OCI-LY7 (cell line): Measurements from ENCODE around the gene OR2A5. TPM values are rescaled to one million over a fixed set of nuclear protein-coding genes. Genes with fewer than 3 reads are reported as not detected.

Experiments
- BruUV-seq: library from RNA; stranded (reverse); fragments of 400-500 nt; replicated peaks from 2 replicates; lab custom pipeline; 2021; lab: Mats Ljungman, UMichigan
- CTCF ChIA-PET: fragments of 300-600 bp; sonication (Branson Sonifier 250); formaldehyde crosslinking; loops from one replicate; lab custom pipeline; 2022; ENCODE audit warnings: antibody characterized with exemption; ENCODE audit not compliant: unreplicated experiment; lab: Charles Lee
- POLR2A ChIA-PET: fragments of 300-600 bp; sonication (Branson Sonifier 250); formaldehyde crosslinking; loops from one replicate; lab custom pipeline; 2022; ENCODE audit warnings: antibody characterized with exemption; lab: Charles Lee
- DNase-seq: peaks from one replicate; pipeline ENCODE4 v3.0.0-alpha.2; 2015; ENCODE audit warnings: low spot score
- H2AFZ ChIP-seq: fragments of 200-600 bp; sonication (generic), shearing (Covaris generic); 2 replicates; pipeline ENCODE4 v1.6.1; 2014; ENCODE audit warnings: mild to moderate bottlenecking, antibody characterized with exemption, low read length, moderate library complexity
- H3K27ac ChIP-seq: fragments of 200-600 bp; sonication (generic); 2 replicates; pipeline ENCODE4 v1.5.1; 2014; ENCODE audit warnings: mixed run types, low read depth, mild to moderate bottlenecking, moderate library complexity, low read length, inconsistent platforms; ENCODE audit not compliant: poor library complexity, severe bottlenecking
- H3K36me3 ChIP-seq: fragments of 200-600 bp; sonication (generic); 2 replicates; pipeline ENCODE4 v1.6.1; 2014; ENCODE audit warnings: mild to moderate bottlenecking, antibody characterized with exemption, low read length, moderate library complexity, mixed read lengths; ENCODE audit not compliant: insufficient read depth
- H3K4me1 ChIP-seq: fragments of 200-600 bp; sonication (generic); 2 replicates; pipeline ENCODE4 v1.5.1; 2014; ENCODE audit warnings: mild to moderate bottlenecking, low read length; ENCODE audit not compliant: insufficient read depth, poor library complexity, severe bottlenecking
- H3K4me2 ChIP-seq: fragments of 200-600 bp; sonication (generic); 2 replicates; pipeline ENCODE4 v1.6.1; 2014; ENCODE audit warnings: mild to moderate bottlenecking, low read length
- H3K4me3 ChIP-seq: fragments of 200-600 bp; sonication (generic); 2 replicates; pipeline ENCODE4 v1.5.1; 2014; ENCODE audit warnings: mild to moderate bottlenecking, low read depth, low read length; ENCODE audit not compliant: poor library complexity, severe bottlenecking
- H3K79me2 ChIP-seq: fragments of 200-600 bp; sonication (generic); 2 replicates; pipeline ENCODE4 v1.6.1; 2016; ENCODE audit warnings: low read depth, mild to moderate bottlenecking, low read length, moderate library complexity, mixed read lengths; ENCODE audit not compliant: insufficient read depth
- H3K9me2 ChIP-seq: fragments of 200-600 bp; sonication (generic); 2 replicates; pipeline ENCODE4 v1.6.1; 2016; ENCODE audit warnings: mild to moderate bottlenecking, low read length, mixed read lengths; ENCODE audit not compliant: insufficient read depth
- H3K9me3 ChIP-seq: fragments of 200-600 bp; sonication (generic); 2 replicates; pipeline ENCODE4 v1.6.1; 2014; ENCODE audit warnings: mild to moderate bottlenecking, mixed run types, low read length, mixed read lengths
- H4K20me1 ChIP-seq: fragments of 200-600 bp; sonication (generic); 2 replicates; pipeline ENCODE4 v1.6.1; 2014; ENCODE audit warnings: mild to moderate bottlenecking, antibody characterized with exemption, low read length, moderate library complexity, mixed read lengths; ENCODE audit not compliant: insufficient read depth
- EZH2phosphoT487 ChIP-seq: fragments of 200-600 bp; sonication (generic); IDR thresholded peaks from 2 replicates; pipeline ENCODE4 v1.6.1; 2018; ENCODE audit warnings: low read depth, borderline replicate concordance, mild to moderate bottlenecking, mixed run types, antibody characterized with exemption, low read length, moderate library complexity, mixed read lengths
- intact Hi-C: fragments of 100-400 bp; cut with micrococcal nuclease; formaldehyde crosslinking; loops from one replicate; pipeline ENCODE4 v1.10.0; 2022; ENCODE audit not compliant: unreplicated experiment
- total RNA-seq, 2 experiments: library from RNA; depleted of rRNA in 1 of 2; stranded (reverse); fragments of >200 nt in 1 of 2; shearing (Covaris generic) in 1 of 2; gene quantifications; 2 replicates each; pipeline ENCODE4 v1.2.3, GENCODE V29; 2014 to 2022
- TF ChIP-seq, protein P1 (sequence below): fragments of 200-600 bp; sonication (generic); conservative IDR thresholded peaks from 2 replicates; pipeline ENCODE4 v1.5.1; 2014; ENCODE audit warnings: mild to moderate bottlenecking, antibody characterized with exemption, low read length, moderate library complexity, mixed read lengths

The OR2A5 gene
- total RNA-seq, 2 experiments from 2014 or later: not detected

DNA sequence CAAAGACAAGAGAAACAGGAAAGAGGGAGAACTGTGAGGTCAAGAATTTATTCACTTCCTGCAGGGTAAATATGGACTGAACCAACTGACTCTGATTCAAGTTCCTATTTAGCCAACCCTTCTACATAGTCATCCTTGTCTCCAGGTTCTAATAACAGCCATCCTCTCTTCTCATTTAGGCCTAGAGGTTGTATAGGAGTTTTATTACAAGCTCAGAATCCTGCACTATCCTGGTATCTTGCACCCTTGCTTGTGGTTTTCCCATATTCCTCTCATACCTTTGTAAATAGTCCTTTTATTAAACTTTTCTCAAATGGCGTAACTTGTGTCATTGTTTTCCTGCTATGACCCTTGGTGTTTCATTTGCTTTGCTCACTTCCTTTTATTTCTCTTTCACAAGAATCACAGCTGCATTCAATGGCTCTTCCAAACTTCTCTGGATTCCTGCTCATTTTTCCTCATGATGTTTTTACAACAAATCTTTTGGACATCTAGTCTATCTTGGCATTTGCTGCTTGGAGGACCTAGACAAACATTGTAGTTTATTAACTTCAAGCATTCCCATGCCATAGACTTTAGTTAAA, 12.4 kb upstream of the OR2A5 start:
- H3K27ac ChIP-seq: no peak overlapping the region
- no peak overlapping the region for H3K4me3 ChIP-seq
- no peaks in the 10 kb centered on the region for H4K20me1 ChIP-seq
- no peaks in the 10 kb centered on the region for H3K36me3 ChIP-seq
- DNase-seq: no peak
- TF ChIP-seq, protein P1, sequence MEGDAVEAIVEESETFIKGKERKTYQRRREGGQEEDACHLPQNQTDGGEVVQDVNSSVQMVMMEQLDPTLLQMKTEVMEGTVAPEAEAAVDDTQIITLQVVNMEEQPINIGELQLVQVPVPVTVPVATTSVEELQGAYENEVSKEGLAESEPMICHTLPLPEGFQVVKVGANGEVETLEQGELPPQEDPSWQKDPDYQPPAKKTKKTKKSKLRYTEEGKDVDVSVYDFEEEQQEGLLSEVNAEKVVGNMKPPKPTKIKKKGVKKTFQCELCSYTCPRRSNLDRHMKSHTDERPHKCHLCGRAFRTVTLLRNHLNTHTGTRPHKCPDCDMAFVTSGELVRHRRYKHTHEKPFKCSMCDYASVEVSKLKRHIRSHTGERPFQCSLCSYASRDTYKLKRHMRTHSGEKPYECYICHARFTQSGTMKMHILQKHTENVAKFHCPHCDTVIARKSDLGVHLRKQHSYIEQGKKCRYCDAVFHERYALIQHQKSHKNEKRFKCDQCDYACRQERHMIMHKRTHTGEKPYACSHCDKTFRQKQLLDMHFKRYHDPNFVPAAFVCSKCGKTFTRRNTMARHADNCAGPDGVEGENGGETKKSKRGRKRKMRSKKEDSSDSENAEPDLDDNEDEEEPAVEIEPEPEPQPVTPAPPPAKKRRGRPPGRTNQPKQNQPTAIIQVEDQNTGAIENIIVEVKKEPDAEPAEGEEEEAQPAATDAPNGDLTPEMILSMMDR: no peak
- no peak for TF ChIP-seq EZH2phosphoT487
- CTCF ChIA-PET: no interaction called here
- H2AFZ ChIP-seq: no peak overlapping the region
- no TSS peak for BruUV-seq
- no peaks in the 10 kb centered on the region for H3K9me2 ChIP-seq
- H3K4me1 ChIP-seq: no peaks in the 10 kb centered on the region
- H3K4me2 ChIP-seq: no peak overlapping the region
- POLR2A ChIA-PET: interaction anchor here (0.6 to 1.1 kb wide), 2 partner anchors 16 to 33 kb away, joined by 3 read pairs; no protein-coding TSS in a partner anchor
- intact Hi-C loops: no loop called here
- H3K79me2 ChIP-seq: no peaks in the 10 kb centered on the region
- H3K9me3 ChIP-seq: no peaks in the 10 kb centered on the region

DNA sequence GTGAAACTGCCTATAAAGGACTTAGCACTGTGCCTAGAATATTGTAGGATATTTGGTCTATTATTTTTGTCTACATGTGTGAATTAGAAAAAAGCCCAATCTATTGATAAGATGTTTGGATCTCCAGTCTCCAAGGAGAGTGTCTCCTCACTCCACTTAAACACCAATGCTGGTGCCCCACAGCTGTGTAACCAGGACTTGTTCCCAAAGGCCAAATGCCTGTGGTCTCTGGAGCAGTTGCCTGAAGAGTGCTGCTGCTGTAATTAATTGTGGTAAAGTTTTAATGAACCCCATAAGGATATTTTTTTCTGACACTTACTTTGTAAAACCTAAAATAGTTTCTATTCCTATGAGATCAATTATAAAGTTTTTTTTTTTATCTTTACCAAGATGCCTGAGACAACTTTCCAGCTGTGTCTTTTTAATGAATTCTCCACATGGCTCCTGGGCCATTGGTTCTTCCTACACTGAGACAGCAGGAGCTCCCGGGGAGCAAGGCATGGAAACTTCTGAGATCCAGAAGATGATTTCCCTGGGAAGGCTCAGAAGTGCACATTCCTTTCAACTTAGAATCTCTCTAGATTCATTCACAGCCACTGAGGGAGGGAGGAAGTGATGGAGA, 11.2 kb upstream of the OR2A5 start:
- CTCF ChIA-PET: no interaction called here
- intact Hi-C loops: no loop called here

More for the DNA sequence above, 11.2 kb upstream of the OR2A5 start:
- no peak overlapping the region for H3K27ac ChIP-seq
- POLR2A ChIA-PET: interaction anchor here (0.6 to 0.9 kb wide), 3 partner anchors 11 to 671 kb away, joined by 3 to 4 read pairs (median 3); no protein-coding TSS in a partner anchor
- no peak for TF ChIP-seq EZH2phosphoT487
- TF ChIP-seq, protein P1: no peak
- H3K4me3 ChIP-seq: no peak overlapping the region
- H2AFZ ChIP-seq: no peak overlapping the region
- H3K4me1 ChIP-seq: no peaks in the 10 kb centered on the region
- H4K20me1 ChIP-seq: no peaks in the 10 kb centered on the region
- H3K4me2 ChIP-seq: no peak overlapping the region
- no peak for DNase-seq
- H3K9me3 ChIP-seq: no peaks in the 10 kb centered on the region
- H3K79me2 ChIP-seq: no peaks in the 10 kb centered on the region
- H3K9me2 ChIP-seq: no peaks in the 10 kb centered on the region
- no TSS peak for BruUV-seq
- no peaks in the 10 kb centered on the region for H3K36me3 ChIP-seq
